GM12878 (cell line): Measurements from ENCODE around the gene CTDNEP1. TPM values are rescaled to one million over a fixed set of nuclear protein-coding genes. Genes with fewer than 3 reads are reported as not detected.

Experiments used
- ATAC-seq: fragments of 200-7000 bp; cut with Tn5 transposase; 3 replicates; pipeline ENCODE4 v1.9.1; 2020; ENCODE audit warnings: mild to moderate bottlenecking, moderate library complexity
- BruUV-seq: library from RNA; stranded (reverse); fragments of 400-500 nt; replicated peaks from 2 replicates; lab custom pipeline; 2021; lab: Mats Ljungman, UMichigan
- CTCF ChIA-PET: fragments of 300-600 bp; sonication (Branson Sonifier 250); formaldehyde crosslinking; extraction: SDS; loops from one replicate; lab custom pipeline; 2021; ENCODE audit warnings: inconsistent platforms; lab: Yijun Ruan, JAX
- POLR2A ChIA-PET: fragments of 350-600 bp; formaldehyde crosslinking; extraction: SDS; loops from one replicate; lab custom pipeline; 2021; ENCODE audit warnings: inconsistent platforms; lab: Charles Lee
- RAD21 ChIA-PET: fragments of 300-600 bp; sonication (Branson Sonifier 250); formaldehyde crosslinking; loops from one replicate; lab custom pipeline; 2023; ENCODE audit warnings: antibody characterized with exemption; ENCODE audit not compliant: unreplicated experiment; lab: Charles Lee
- SMC1A ChIA-PET: fragments of 300-600 bp; sonication (Branson Sonifier 250); formaldehyde crosslinking; loops from one replicate; lab custom pipeline; 2023; ENCODE audit not compliant: unreplicated experiment, uncharacterized antibody; lab: Charles Lee
- DNase-seq: peaks from one replicate; pipeline ENCODE4 v3.0.0-alpha.2; 2011; ENCODE audit warnings: low read depth, low spot score
- FAIRE-seq: peaks from 3 replicates; lab custom pipeline; 2011; peaks lifted over from hg19 to GRCh38; lab: Jason Lieb, UNC
- H2AFZ ChIP-seq: 2 replicates; pipeline ENCODE4 v1.6.0; 2011; ENCODE audit warnings: low read depth, low read length, control low read depth; ENCODE audit not compliant: control insufficient read depth
- H3K27ac ChIP-seq: 2 replicates; pipeline ENCODE4 v1.5.1; 2011; ENCODE audit warnings: control low read depth; ENCODE audit not compliant: control insufficient read depth, insufficient read depth
- H3K27me3 ChIP-seq, 2 experiments: replicated peaks in 1 of 2; 2 replicates each; pipeline versions ENCODE4 v1.6.0 to v1.6.1; 2011; ENCODE audit warnings: low read length in 1 of 2; ENCODE audit not compliant: control insufficient read depth in 2 of 2, insufficient read depth in 2 of 2
- H3K36me3 ChIP-seq, 2 experiments: 2 replicates each; pipeline ENCODE4 v1.5.1; 2011; ENCODE audit warnings: low read length in 1 of 2; ENCODE audit not compliant: control insufficient read depth in 2 of 2, insufficient read depth in 2 of 2
- H3K4me1 ChIP-seq: 2 replicates; pipeline ENCODE4 v1.6.1; 2011; ENCODE audit warnings: mild to moderate bottlenecking, low read length, moderate library complexity, mixed read lengths; ENCODE audit not compliant: control insufficient read depth, insufficient read depth
- H3K4me2 ChIP-seq: 2 replicates; pipeline ENCODE4 v1.6.0; 2011; ENCODE audit warnings: control low read depth; ENCODE audit not compliant: control insufficient read depth, insufficient read depth
- H3K4me3 ChIP-seq: fragments of 200-600 bp; sonication (generic); 2 replicates; pipeline ENCODE4 v1.5.1; 2016
- H3K79me2 ChIP-seq: 2 replicates; pipeline ENCODE4 v1.6.0; 2011; ENCODE audit warnings: low read length; ENCODE audit not compliant: control insufficient read depth, insufficient read depth
- H3K9ac ChIP-seq: 2 replicates; pipeline ENCODE4 v1.8.0; 2011; ENCODE audit warnings: low read length, control low read depth, mixed read lengths; ENCODE audit not compliant: control insufficient read depth, insufficient read depth
- H3K9me3 ChIP-seq: replicated peaks from 3 replicates; pipeline ENCODE4 v1.5.1; 2011; ENCODE audit warnings: mild to moderate bottlenecking, low read length; ENCODE audit not compliant: control insufficient read depth, insufficient read depth
- H4K20me1 ChIP-seq: 2 replicates; pipeline ENCODE4 v1.6.0; 2011; ENCODE audit not compliant: control insufficient read depth, insufficient read depth
- BCL3 ChIP-seq: IDR thresholded peaks from 2 replicates; pipeline ENCODE4 v1.6.1; 2011; ENCODE audit warnings: borderline replicate concordance, low read depth, mild to moderate bottlenecking, moderate library complexity, low read length; ENCODE audit not compliant: insufficient read depth, poor library complexity, severe bottlenecking
- CREB1 ChIP-seq: IDR thresholded peaks from 2 replicates; pipeline ENCODE4 v1.6.1; 2012; ENCODE audit warnings: low read depth, mild to moderate bottlenecking, inconsistent platforms
- E2F8 ChIP-seq: fragments of 450-650 bp; IDR thresholded peaks from 2 replicates; pipeline ENCODE4 v1.6.1; 2018; ENCODE audit warnings: mild to moderate bottlenecking, low read depth, moderate library complexity; ENCODE audit not compliant: partially characterized antibody
- ETV6 ChIP-seq, 2 experiments: fragments of 450-650 bp in 1 of 2; IDR thresholded peaks in 1 of 2; conservative IDR thresholded peaks in 1 of 2; 2 replicates each; pipeline ENCODE4 v1.6.1; 2014; ENCODE audit warnings: antibody characterized with exemption in 1 of 2, borderline replicate concordance in 1 of 2, low read depth in 1 of 2, mild to moderate bottlenecking in 1 of 2, moderate library complexity in 1 of 2
- JUND ChIP-seq: IDR thresholded peaks from 2 replicates; pipeline ENCODE4 v1.6.1; 2012; ENCODE audit warnings: low read depth, mild to moderate bottlenecking, low read length, improper control_type of control experiment, moderate library complexity
- NKRF ChIP-seq: fragments of 450-650 bp; conservative IDR thresholded peaks from 2 replicates; pipeline ENCODE4 v1.6.1; 2017; ENCODE audit warnings: mild to moderate bottlenecking, moderate library complexity
- PKNOX1 ChIP-seq: fragments of 450-650 bp; IDR thresholded peaks from 2 replicates; pipeline ENCODE4 v1.6.1; 2016; ENCODE audit warnings: mild to moderate bottlenecking
- PML ChIP-seq: IDR thresholded peaks from 2 replicates; pipeline ENCODE4 v1.6.1; 2012; ENCODE audit warnings: low read length, inconsistent platforms
- POLR2AphosphoS2 ChIP-seq: IDR thresholded peaks from 2 replicates; pipeline ENCODE4 v1.6.1; 2011; ENCODE audit warnings: low read depth, mild to moderate bottlenecking, low read length, improper control_type of control experiment, moderate library complexity
- RELA ChIP-seq: fragments of 450-650 bp; IDR thresholded peaks from 2 replicates; pipeline ENCODE4 v1.8.0; 2014; ENCODE audit warnings: borderline replicate concordance; ENCODE audit not compliant: partially characterized antibody
- TARDBP ChIP-seq: IDR thresholded peaks from 2 replicates; pipeline ENCODE4 v1.6.1; 2016; ENCODE audit warnings: borderline replicate concordance
- ZNF622 ChIP-seq: fragments of 450-650 bp; IDR thresholded peaks from 2 replicates; pipeline ENCODE4 v1.6.1; 2017; ENCODE audit warnings: mild to moderate bottlenecking, inconsistent platforms
- WGBS: methylation state at CpG from one replicate; pipeline ENCODE4 v1.1.6; 2016; ENCODE audit warnings: low lambda C conversion rate; ENCODE audit not compliant: insufficient replicate concordance, insufficient coverage; ENCODE audit errors: missing lambda C conversion rate; 5-methylcytosine and 5-hydroxymethylcytosine counted together
- in situ Hi-C: fragments of 300-500 bp; cut with MboI; formaldehyde crosslinking; loops from 9 replicates; pipeline ENCODE4 v1.14.3; 2018; ENCODE audit warnings: mixed read lengths
- intact Hi-C: fragments of 100-400 bp; cut with micrococcal nuclease; formaldehyde crosslinking; loops from one replicate; pipeline ENCODE4 v1.14.2; 2022; ENCODE audit not compliant: unreplicated experiment
- polyA plus RNA-seq, 11 experiments: library from polyadenylated mRNA; depleted of rRNA in 4 of 11; unstranded in 6 of 11; stranded (reverse) in 5 of 11; fragments of >200 nt; fragmentation: Nextera tagmentation in 4 of 11; fragmentation: Illumina TruSeq in 1 of 11; extraction: Ambion mirVana in 4 of 11; extraction: Trizol in 1 of 11; gene quantifications; 1 replicate in 1 of 11; 2 replicates in 10 of 11; pipeline versions ENCODE4 v1.2.1 to v1.2.3, GENCODE V29; 2011 to 2016; ENCODE audit warnings: inconsistent platforms in 2 of 11, missing spikeins in 2 of 11, low read depth in 1 of 11
- total RNA-seq, 4 experiments: library from RNA; depleted of rRNA in 3 of 4; stranded (reverse); fragments of >200 nt in 3 of 4; fragmentation: Illumina TruSeq in 1 of 4; extraction: Trizol in 1 of 4; gene quantifications; 2 replicates each; pipeline versions ENCODE4 v1.2.1 to v1.2.3, GENCODE V29; 2013 to 2021

Gene CTDNEP1
- total and polyA plus RNA-seq, 10 of the 15 experiments (the other 5 are each of a cell fraction or from before 2014, with no cell fraction given), result 23.7 to 176 (median 30.3) TPM

- no TSS peak for BruUV-seq
- peak overlapping the region; percentile 83 for H3K4me3 ChIP-seq
- H3K79me2 ChIP-seq, result peaks cover 43% of the 10 kb centered on the region
- peak overlapping the region; percentile 93 for H3K9ac ChIP-seq
- ChIA-PET SMC1A (interaction anchor here (1.0 to 4.3 kb wide), 5 partner anchors 8 to 94 kb away, joined by 3 to 34 read pairs (median 5); partner anchors contain the start of genes ACADVL, ACAP1, CTDNEP1 and DLG4), CTCF (interaction anchor here (0.7 to 6.0 kb wide), 3 partner anchors 10 to 197 kb away, joined by 3 to 70 read pairs (median 6); partner anchors contain the start of genes ACADVL and DLG4), POLR2A (interaction anchor here (0.9 to 7.3 kb wide), 7 partner anchors 7 to 204 kb away, joined by 3 to 99 read pairs (median 8); partner anchors contain the start of genes ACADVL, CTDNEP1, DLG4 and DVL2), RAD21 (interaction anchor here (1.0 to 6.3 kb wide), 6 partner anchors 8 to 109 kb away, joined by 3 to 51 read pairs (median 6); partner anchors contain the start of genes ACADVL, ACAP1, CTDNEP1 and DLG4)
- peak; percentile 93 for FAIRE-seq
- peak overlapping the region; percentile 88 for H3K4me2 ChIP-seq
- H2AFZ ChIP-seq, result peak overlapping the region; percentile 70
- H3K27ac ChIP-seq, result peak overlapping the region; percentile 67
- peaks cover 16% of the 10 kb centered on the region for H3K4me1 ChIP-seq
- no peaks in the 10 kb centered on the region for H3K9me3 ChIP-seq
- WGBS, result 9% methylated on average over 49 of the region's 49 CpGs
- peak; percentile 81 for DNase-seq
- H3K36me3 ChIP-seq, result peaks cover 10 to 19% of the 10 kb centered on the region in 2 experiments; a peak in 3 of 4 replicates
- in situ Hi-C loops (no loop called here), intact Hi-C loops (loop anchor here (1.0 to 5.0 kb wide), 2 partner anchors 7 to 64 kb away; partner anchors contain the start of gene EIF5A)
- ATAC-seq, result peak; percentile 56
- H4K20me1 ChIP-seq, result no peaks in the 10 kb centered on the region
- no peaks in the 10 kb centered on the region for H3K27me3 ChIP-seq
- TF ChIP-seq PKNOX1 (peak; percentile 38; the same call in 1 of the 2 replicates), RELA (peak; percentile 82), JUND (no peak), PML (peak; percentile 93), ETV6 (conservative IDR thresholded peaks at IDR 0.05 in 1 of 2, IDR thresholded peaks at IDR 0.05 in 1 of 2; ENCODE audit: borderline replicate concordance in 1 of 2, low read depth in 1 of 2) (0 out of 4 replicates have a peak, but pooled peaks of 1 of the 2 experiments have one; percentile 20), ZNF622 (no peak), E2F8 (peak; percentile 96), POLR2AphosphoS2 (peak; percentile 97), NKRF (peak; percentile 98), CREB1 (peak; percentile 86), BCL3 (peak; percentile 95), TARDBP (peak; percentile 98)
These were observed 8.6 kb downstream of the CTDNEP1 start for GRCh38 chr17:7242717-7243452.
